Smooth muscle cell (in vitro differentiated cells): ENCODE results near the gene DENND2A. TPM values are rescaled to one million over a fixed set of nuclear protein-coding genes. Genes with fewer than 3 reads are reported as not detected.

Experiments
- DNase-seq: peaks from one replicate; lab custom pipeline; 2025; ENCODE audit not compliant: unreplicated experiment; lab: John Stamatoyannopoulos, UW
- H2AFZ ChIP-seq: fragments of 200-600 bp; sonication (generic); 2 replicates; pipeline ENCODE4 v1.6.0; 2016; ENCODE audit warnings: antibody characterized with exemption, low read depth, mild to moderate bottlenecking
- H3F3A ChIP-seq: fragments of 200-600 bp; sonication (generic); 2 replicates; pipeline ENCODE4 v1.6.0; 2017; ENCODE audit warnings: antibody characterized with exemption, low read depth
- H3K27ac ChIP-seq: fragments of 200-600 bp; sonication (generic); 2 replicates; pipeline ENCODE4 v1.5.1; 2016; ENCODE audit warnings: low read depth, mild to moderate bottlenecking
- H3K27me3 ChIP-seq: fragments of 200-600 bp; sonication (generic); 2 replicates; pipeline ENCODE4 v1.6.1; 2016; ENCODE audit warnings: low read depth, mild to moderate bottlenecking
- H3K36me3 ChIP-seq: fragments of 200-600 bp; sonication (generic); 2 replicates; pipeline ENCODE4 v1.5.1; 2016; ENCODE audit warnings: low read depth
- H3K4me1 ChIP-seq: fragments of 200-600 bp; sonication (generic); 2 replicates; pipeline ENCODE4 v1.5.1; 2016; ENCODE audit warnings: low read depth
- H3K4me2 ChIP-seq: fragments of 200-600 bp; sonication (generic); 2 replicates; pipeline ENCODE4 v1.6.0; 2016; ENCODE audit warnings: mild to moderate bottlenecking
- H3K4me3 ChIP-seq: fragments of 200-600 bp; sonication (generic); 2 replicates; pipeline ENCODE4 v1.5.1; 2016; ENCODE audit warnings: mild to moderate bottlenecking
- H3K79me2 ChIP-seq: fragments of 200-600 bp; sonication (generic); 2 replicates; pipeline ENCODE4 v1.6.0; 2016; ENCODE audit warnings: low read depth, mild to moderate bottlenecking
- H3K9ac ChIP-seq: fragments of 200-600 bp; sonication (generic); 2 replicates; pipeline ENCODE4 v1.6.0; 2016; ENCODE audit warnings: low read depth
- H3K9me3 ChIP-seq: fragments of 200-600 bp; sonication (generic); replicated peaks from 2 replicates; pipeline ENCODE4 v1.5.1; 2016; ENCODE audit warnings: low read depth
- H4K20me1 ChIP-seq: fragments of 200-600 bp; sonication (generic); 2 replicates; pipeline ENCODE4 v1.6.0; 2016; ENCODE audit warnings: low read depth
- WGBS: methylation state at CpG from one replicate; pipeline ENCODE4 v1.1.7; 2016; ENCODE audit warnings: low lambda C conversion rate; 5-methylcytosine and 5-hydroxymethylcytosine counted together
- polyA plus RNA-seq: library from polyadenylated mRNA; unstranded; fragments of >200 nt; fragmentation: Nextera tagmentation; extraction: Ambion mirVana; gene quantifications from 2 replicates; pipeline ENCODE4 v1.2.1, GENCODE V29; 2016
- total RNA-seq: library from RNA; depleted of rRNA; stranded (reverse); fragments of >200 nt; gene quantifications from 2 replicates; pipeline ENCODE4 v1.2.3, GENCODE V29; 2014
- TF ChIP-seq, protein P1 (sequence below): fragments of 200-600 bp; sonication (generic); IDR thresholded peaks from 2 replicates; pipeline ENCODE4 v1.5.1; 2017; ENCODE audit warnings: borderline replicate concordance, mild to moderate bottlenecking, antibody characterized with exemption; ENCODE audit not compliant: insufficient read depth, poor library complexity, severe bottlenecking

Gene DENND2A
- total and polyA plus RNA-seq, 2 experiments from 2014 or later = 1.8 to 4.6 TPM

DNA sequence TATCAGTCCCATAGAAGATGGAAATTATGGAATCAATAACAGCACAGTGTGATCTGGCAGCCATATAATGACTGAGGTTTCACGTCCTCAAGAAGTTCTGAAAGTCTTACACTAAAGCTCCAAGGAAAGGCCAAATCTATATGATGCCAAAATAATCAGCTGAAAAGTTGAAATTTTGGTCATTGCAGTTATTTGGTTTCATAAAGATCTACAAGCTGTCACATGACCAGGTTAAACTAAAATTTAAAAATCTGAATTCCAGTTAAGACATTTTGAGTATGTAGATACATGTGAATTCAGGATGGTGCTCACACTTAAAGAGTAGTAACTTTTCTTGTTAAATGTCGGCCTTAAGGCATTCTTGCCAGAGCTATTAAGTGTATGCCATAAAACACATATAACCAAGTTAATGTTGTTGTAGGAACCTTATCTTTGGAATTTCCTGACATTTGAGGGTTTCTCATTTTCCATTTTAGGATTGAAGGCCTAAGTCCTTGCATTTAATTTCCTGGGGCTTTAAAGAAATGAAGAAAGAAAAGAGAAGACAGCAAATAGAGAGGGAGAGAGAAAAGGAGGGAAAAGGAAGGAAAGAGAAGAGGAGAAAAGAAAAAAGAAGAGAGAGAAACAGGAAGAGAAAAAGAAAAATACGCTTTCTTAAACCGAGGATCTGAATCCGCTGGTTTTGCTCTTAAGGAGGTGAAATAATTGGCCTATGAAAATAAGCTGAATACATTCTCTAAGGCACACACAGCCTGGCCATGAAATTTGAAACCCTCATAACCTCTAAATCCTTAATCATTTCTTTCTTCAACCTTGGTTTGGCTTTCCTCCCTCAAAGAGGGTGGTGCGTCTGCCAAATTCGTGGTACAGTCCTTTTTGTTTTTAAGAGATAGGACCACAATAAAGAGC, 43.8 kb downstream of the DENND2A start:
- H3K4me1 ChIP-seq = peaks cover 10% of the 10 kb centered on the region

GRCh38 chr7:140595468-140596092, 45.0 kb downstream of the DENND2A start:
- TF ChIP-seq, protein P1, sequence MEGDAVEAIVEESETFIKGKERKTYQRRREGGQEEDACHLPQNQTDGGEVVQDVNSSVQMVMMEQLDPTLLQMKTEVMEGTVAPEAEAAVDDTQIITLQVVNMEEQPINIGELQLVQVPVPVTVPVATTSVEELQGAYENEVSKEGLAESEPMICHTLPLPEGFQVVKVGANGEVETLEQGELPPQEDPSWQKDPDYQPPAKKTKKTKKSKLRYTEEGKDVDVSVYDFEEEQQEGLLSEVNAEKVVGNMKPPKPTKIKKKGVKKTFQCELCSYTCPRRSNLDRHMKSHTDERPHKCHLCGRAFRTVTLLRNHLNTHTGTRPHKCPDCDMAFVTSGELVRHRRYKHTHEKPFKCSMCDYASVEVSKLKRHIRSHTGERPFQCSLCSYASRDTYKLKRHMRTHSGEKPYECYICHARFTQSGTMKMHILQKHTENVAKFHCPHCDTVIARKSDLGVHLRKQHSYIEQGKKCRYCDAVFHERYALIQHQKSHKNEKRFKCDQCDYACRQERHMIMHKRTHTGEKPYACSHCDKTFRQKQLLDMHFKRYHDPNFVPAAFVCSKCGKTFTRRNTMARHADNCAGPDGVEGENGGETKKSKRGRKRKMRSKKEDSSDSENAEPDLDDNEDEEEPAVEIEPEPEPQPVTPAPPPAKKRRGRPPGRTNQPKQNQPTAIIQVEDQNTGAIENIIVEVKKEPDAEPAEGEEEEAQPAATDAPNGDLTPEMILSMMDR = no peak
- 91% methylated on average over 15 of the region's 15 CpGs for WGBS
- Histone ChIP-seq H3K79me2 (peaks cover 3% of the 10 kb centered on the region), H3K27ac (no peak overlapping the region), H4K20me1 (no peaks in the 10 kb centered on the region), H3K9ac (no peak overlapping the region), H3K27me3 (no peaks in the 10 kb centered on the region), H3K4me1 (peaks cover 10% of the 10 kb centered on the region), H3K4me2 (no peak overlapping the region), H3K36me3 (no peaks in the 10 kb centered on the region), H3K4me3 (no peak overlapping the region), H3F3A (no peaks in the 10 kb centered on the region), H3K9me3 (no peaks in the 10 kb centered on the region), H2AFZ (no peak overlapping the region)
- DNase-seq = no peak

More for the DNA sequence above, 43.8 kb downstream of the DENND2A start:
- no peak for DNase-seq
- H2AFZ ChIP-seq = peak overlapping the region; percentile 72
- no peaks in the 10 kb centered on the region for H3K27me3 ChIP-seq
- peak overlapping the region; percentile 58 for H3K4me2 ChIP-seq
- no peaks in the 10 kb centered on the region for H3K9me3 ChIP-seq
- peak overlapping the region; percentile 67 for H3K27ac ChIP-seq
- H3K9ac ChIP-seq = no peak overlapping the region
- H4K20me1 ChIP-seq = no peaks in the 10 kb centered on the region
- peaks cover 3% of the 10 kb centered on the region for H3K79me2 ChIP-seq
- no peak overlapping the region for H3K4me3 ChIP-seq
- H3K36me3 ChIP-seq = no peaks in the 10 kb centered on the region
- TF ChIP-seq, protein P1 = no peak
- 59% methylated on average over 7 of the region's 7 CpGs for WGBS
- H3F3A ChIP-seq = no peaks in the 10 kb centered on the region

GRCh38 chr7:140594131-140594691, 46.4 kb downstream of the DENND2A start:
- no peak overlapping the region for H3K27ac ChIP-seq
- H3K9me3 ChIP-seq = no peaks in the 10 kb centered on the region
- WGBS = 96% methylated on average over 13 of the region's 13 CpGs
- no peak overlapping the region for H3K9ac ChIP-seq
- H2AFZ ChIP-seq = no peak overlapping the region
- no peak overlapping the region for H3K4me2 ChIP-seq
- no peaks in the 10 kb centered on the region for H4K20me1 ChIP-seq
- no peaks in the 10 kb centered on the region for H3K36me3 ChIP-seq
- no peaks in the 10 kb centered on the region for H3F3A ChIP-seq
- no peak overlapping the region for H3K4me3 ChIP-seq
- no peak for DNase-seq
- TF ChIP-seq, protein P1 = no peak
- H3K79me2 ChIP-seq = no peaks in the 10 kb centered on the region
- no peaks in the 10 kb centered on the region for H3K27me3 ChIP-seq
- H3K4me1 ChIP-seq = peaks cover 10% of the 10 kb centered on the region
